Mesendoderm (in vitro differentiated cells): ENCODE data around the gene RHOBTB3.
"Not testable (repeated sequence)": the region's sequence is repeated elsewhere in the genome, so short reads cannot be mapped to it uniquely, and the experiment has no call there.

Source experiments
- DNase-seq: peaks from one replicate; pipeline ENCODE4 v3.0.0; 2013
- H2AK5ac ChIP-seq: 2 replicates; pipeline ENCODE4 v1.6.1; 2013; ENCODE audit warnings: low read length, inconsistent platforms
- H2BK120ac ChIP-seq: 2 replicates; pipeline ENCODE4 v1.6.1; 2013; ENCODE audit warnings: low read depth, mild to moderate bottlenecking, low read length, moderate library complexity, mixed read lengths
- H2BK15ac ChIP-seq: replicated peaks from 2 replicates; pipeline ENCODE4 v1.6.1; 2013; ENCODE audit warnings: low read depth, mild to moderate bottlenecking, moderate library complexity
- H2BK5ac ChIP-seq: 2 replicates; pipeline ENCODE4 v1.6.1; 2013; ENCODE audit warnings: low read length, inconsistent platforms
- H3K18ac ChIP-seq: 2 replicates; pipeline ENCODE4 v1.6.1; 2013; ENCODE audit warnings: mild to moderate bottlenecking, low read length, mixed read lengths
- H3K23ac ChIP-seq: one replicate; pipeline ENCODE4 v1.6.1; 2013; ENCODE audit warnings: low read length
- H3K27ac ChIP-seq: 2 replicates; pipeline ENCODE4 v1.5.1; 2013; ENCODE audit warnings: low read depth, mild to moderate bottlenecking, inconsistent platforms, low read length, moderate library complexity
- H3K27me3 ChIP-seq: 2 replicates; pipeline ENCODE4 v1.6.1; 2013; ENCODE audit warnings: low read length, control low read depth, mild to moderate bottlenecking, inconsistent platforms; ENCODE audit not compliant: insufficient read depth, poor library complexity
- H3K36me3 ChIP-seq: 2 replicates; pipeline ENCODE4 v1.6.1; 2013; ENCODE audit warnings: low read length, inconsistent platforms; ENCODE audit not compliant: control insufficient read depth, insufficient read depth
- H3K4ac ChIP-seq: one replicate; pipeline ENCODE4 v1.6.1; 2013; ENCODE audit warnings: low read depth, mild to moderate bottlenecking, low read length, moderate library complexity
- H3K4me1 ChIP-seq: 2 replicates; pipeline ENCODE4 v1.6.1; 2013; ENCODE audit warnings: low read depth, low read length, inconsistent platforms; ENCODE audit not compliant: control insufficient read depth
- H3K4me2 ChIP-seq: 2 replicates; pipeline ENCODE4 v1.6.1; 2013; ENCODE audit warnings: low read length
- H3K4me3 ChIP-seq: 2 replicates; pipeline ENCODE4 v1.5.1; 2013; ENCODE audit warnings: mild to moderate bottlenecking, low read length
- H3K56ac ChIP-seq: one replicate; pipeline ENCODE4 v1.6.1; 2013; ENCODE audit warnings: low read length
- H3K79me1 ChIP-seq: 2 replicates; pipeline ENCODE4 v1.6.1; 2013; ENCODE audit warnings: low read length, inconsistent platforms
- H3K79me2 ChIP-seq: 2 replicates; pipeline ENCODE4 v1.6.1; 2013; ENCODE audit warnings: mild to moderate bottlenecking, low read length; ENCODE audit not compliant: control insufficient read depth, insufficient read depth
- H3K9ac ChIP-seq: 2 replicates; pipeline ENCODE4 v1.6.1; 2013; ENCODE audit warnings: low read length, inconsistent platforms
- H4K5ac ChIP-seq: one replicate; pipeline ENCODE4 v1.6.1; 2013; ENCODE audit warnings: low read length
- H4K8ac ChIP-seq: one replicate; pipeline ENCODE4 v1.6.1; 2013; ENCODE audit warnings: low read depth, mild to moderate bottlenecking, control low read depth, low read length, moderate library complexity
- WGBS: extraction: QIAGEN DNeasy Blood & Tissue Kit; methylation state at CpG from one replicate; pipeline ENCODE4 v1.1.7; 2013; ENCODE audit warnings: low lambda C conversion rate, missing lambda C conversion rate; ENCODE audit not compliant: insufficient coverage; ENCODE audit errors: extremely low coverage; 5-methylcytosine and 5-hydroxymethylcytosine counted together

RHOBTB3 gene

DNA sequence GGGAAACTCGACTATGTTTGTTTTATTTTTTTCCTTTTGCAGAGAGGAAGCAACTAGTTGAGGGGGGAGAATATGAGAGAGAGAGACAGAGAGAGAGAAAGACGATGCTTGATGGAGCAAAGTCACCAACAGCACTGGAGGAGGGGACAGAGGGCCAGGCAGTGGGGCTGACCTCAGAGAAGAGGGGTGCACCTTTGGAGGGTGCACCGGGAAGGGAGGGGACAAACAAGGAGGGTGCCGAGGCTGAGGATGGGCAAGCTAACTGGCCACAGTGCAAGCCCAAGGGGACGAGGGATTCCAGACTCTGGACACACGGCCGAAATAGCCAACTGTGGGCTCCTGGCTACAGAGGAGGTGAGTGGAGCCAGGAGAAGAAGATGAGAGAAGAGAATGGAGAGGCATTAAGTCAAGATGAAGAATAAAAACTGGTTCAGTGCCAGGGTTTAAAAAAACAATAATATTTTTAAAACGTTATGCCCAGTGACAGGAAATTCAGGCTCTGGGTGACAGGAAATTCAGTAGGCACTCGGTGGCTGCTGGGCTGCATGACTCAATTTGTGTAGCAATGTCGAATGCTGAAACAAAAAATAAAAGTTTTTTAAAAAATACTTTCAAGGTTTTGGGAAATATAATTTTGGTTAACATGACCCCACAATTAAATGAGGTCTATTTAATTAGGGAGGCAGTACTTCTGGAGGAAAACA lies 104.7 kb downstream of the RHOBTB3 start:
- H3K27me3 ChIP-seq, result no peaks in the 10 kb centered on the region
- no peak overlapping the region for H2BK5ac ChIP-seq
- no peak overlapping the region for H4K5ac ChIP-seq
- WGBS, result no CpG with 5 or more reads among the region's 10 CpGs
- no peak overlapping the region for H2BK120ac ChIP-seq
- no peaks in the 10 kb centered on the region for H3K36me3 ChIP-seq
- H3K4me3 ChIP-seq, result no peak overlapping the region
- no peak overlapping the region for H2AK5ac ChIP-seq
- no peak overlapping the region for H3K4me2 ChIP-seq
- H3K56ac ChIP-seq, result peak overlapping the region; percentile 50
- no peaks in the 10 kb centered on the region for H3K79me1 ChIP-seq
- no peak for DNase-seq
- H3K27ac ChIP-seq, result no peak overlapping the region
- no peaks in the 10 kb centered on the region for H3K4me1 ChIP-seq
- H2BK15ac ChIP-seq, result no peak overlapping the region
- H3K23ac ChIP-seq, result no peak overlapping the region
- H3K9ac ChIP-seq, result no peak overlapping the region
- no peak overlapping the region for H4K8ac ChIP-seq
- no peak overlapping the region for H3K4ac ChIP-seq
- no peak overlapping the region for H3K18ac ChIP-seq
- no peaks in the 10 kb centered on the region for H3K79me2 ChIP-seq

DNA sequence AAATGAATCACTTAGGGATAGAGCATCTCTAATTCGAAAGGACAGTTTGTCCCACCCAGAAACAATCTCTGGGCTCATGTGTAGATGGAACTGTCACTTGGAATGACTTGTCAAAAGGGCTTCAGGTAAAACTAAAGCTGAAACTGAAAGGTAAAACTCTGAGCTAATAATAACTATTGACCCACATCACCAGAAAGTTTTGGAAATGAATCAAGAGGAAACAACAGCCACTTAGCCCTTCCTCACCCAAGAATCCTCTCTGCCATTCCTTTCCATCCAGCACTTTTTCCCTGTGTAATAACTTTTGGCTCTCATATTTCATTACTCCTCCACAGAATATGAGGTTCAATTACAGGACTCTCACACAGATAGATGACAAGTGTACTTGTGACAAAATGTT lies 105.4 kb downstream of the RHOBTB3 start:
- Histone ChIP-seq H3K4ac (no peak overlapping the region), H2BK120ac (no peak overlapping the region), H3K79me2 (no peaks in the 10 kb centered on the region), H3K27me3 (no peaks in the 10 kb centered on the region), H4K8ac (no peak overlapping the region), H3K79me1 (no peaks in the 10 kb centered on the region), H3K4me1 (no peaks in the 10 kb centered on the region), H3K4me3 (no peak overlapping the region), H2BK15ac (no peak overlapping the region), H3K23ac (no peak overlapping the region), H3K27ac (no peak overlapping the region), H3K56ac (no peak overlapping the region), H2AK5ac (no peak overlapping the region), H3K9ac (no peak overlapping the region), H3K4me2 (no peak overlapping the region), H3K36me3 (no peaks in the 10 kb centered on the region), H3K18ac (no peak overlapping the region), H2BK5ac (no peak overlapping the region), H4K5ac (no peak overlapping the region)
- DNase-seq, result no peak
- WGBS, result no CpG with 5 or more reads among the region's 1 CpG

DNA sequence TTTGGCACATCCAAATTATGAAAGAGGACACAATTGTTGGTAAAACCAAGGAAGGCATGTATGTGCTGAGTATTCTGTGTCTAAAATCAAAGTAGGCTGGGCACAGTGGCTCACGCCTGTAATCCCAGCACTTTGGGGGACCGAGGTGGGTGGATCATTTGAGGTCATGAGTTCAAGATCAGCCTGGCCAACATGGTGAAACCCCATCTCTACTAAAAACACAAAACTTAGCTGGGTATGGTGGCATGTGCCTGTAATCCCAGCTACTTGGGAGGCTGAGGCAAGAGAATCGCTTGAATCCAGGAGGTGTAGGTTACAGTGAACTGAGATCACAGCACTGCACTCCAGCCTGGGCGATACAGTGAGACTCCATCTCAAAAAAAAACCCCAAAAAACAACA lies 105.8 kb downstream of the RHOBTB3 start:
- not testable (repeated sequence) for H3K27me3 ChIP-seq, H3K27ac ChIP-seq, H3K23ac ChIP-seq, H3K4ac ChIP-seq, H3K4me1 ChIP-seq, H3K18ac ChIP-seq, H2AK5ac ChIP-seq, H2BK120ac ChIP-seq, H3K9ac ChIP-seq, H3K36me3 ChIP-seq, DNase-seq, H2BK5ac ChIP-seq, H2BK15ac ChIP-seq, H3K79me2 ChIP-seq, H3K4me3 ChIP-seq, H4K5ac ChIP-seq, H3K56ac ChIP-seq, H3K4me2 ChIP-seq, H4K8ac ChIP-seq, H3K79me1 ChIP-seq
- WGBS, result no CpG with 5 or more reads among the region's 4 CpGs

DNA sequence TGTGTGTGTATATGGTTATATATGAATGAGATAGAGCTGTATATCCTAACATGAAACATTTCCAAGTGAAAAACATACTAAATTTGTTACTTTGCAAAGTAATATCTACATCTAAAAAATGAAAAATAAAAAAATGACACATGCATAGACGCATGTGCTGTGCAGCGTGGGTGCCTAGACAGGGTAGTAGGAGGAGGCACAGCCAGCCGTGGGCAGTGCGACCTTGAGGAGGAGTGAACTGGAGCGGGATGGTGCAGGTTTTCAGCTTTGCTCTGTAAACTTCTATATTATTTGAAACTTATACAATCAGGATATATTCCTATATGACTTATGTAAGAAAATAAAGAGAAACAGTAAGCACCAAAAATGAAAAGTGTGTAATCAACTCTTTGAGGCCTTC lies 106.4 kb downstream of the RHOBTB3 start:
- H2AK5ac ChIP-seq, result no peak overlapping the region
- H3K79me2 ChIP-seq, result no peaks in the 10 kb centered on the region
- no peak overlapping the region for H2BK5ac ChIP-seq
- H3K23ac ChIP-seq, result no peak overlapping the region
- no peak overlapping the region for H3K56ac ChIP-seq
- no peak overlapping the region for H3K4me3 ChIP-seq
- H4K8ac ChIP-seq, result no peak overlapping the region
- no CpG with 5 or more reads among the region's 5 CpGs for WGBS
- H3K4me2 ChIP-seq, result no peak overlapping the region
- H3K79me1 ChIP-seq, result no peaks in the 10 kb centered on the region
- H3K4me1 ChIP-seq, result no peaks in the 10 kb centered on the region
- no peaks in the 10 kb centered on the region for H3K27me3 ChIP-seq
- H2BK15ac ChIP-seq, result no peak overlapping the region
- no peaks in the 10 kb centered on the region for H3K36me3 ChIP-seq
- no peak overlapping the region for H3K9ac ChIP-seq
- no peak overlapping the region for H4K5ac ChIP-seq
- no peak overlapping the region for H3K4ac ChIP-seq
- H2BK120ac ChIP-seq, result no peak overlapping the region
- DNase-seq, result no peak
- H3K18ac ChIP-seq, result no peak overlapping the region
- no peak overlapping the region for H3K27ac ChIP-seq

DNA sequence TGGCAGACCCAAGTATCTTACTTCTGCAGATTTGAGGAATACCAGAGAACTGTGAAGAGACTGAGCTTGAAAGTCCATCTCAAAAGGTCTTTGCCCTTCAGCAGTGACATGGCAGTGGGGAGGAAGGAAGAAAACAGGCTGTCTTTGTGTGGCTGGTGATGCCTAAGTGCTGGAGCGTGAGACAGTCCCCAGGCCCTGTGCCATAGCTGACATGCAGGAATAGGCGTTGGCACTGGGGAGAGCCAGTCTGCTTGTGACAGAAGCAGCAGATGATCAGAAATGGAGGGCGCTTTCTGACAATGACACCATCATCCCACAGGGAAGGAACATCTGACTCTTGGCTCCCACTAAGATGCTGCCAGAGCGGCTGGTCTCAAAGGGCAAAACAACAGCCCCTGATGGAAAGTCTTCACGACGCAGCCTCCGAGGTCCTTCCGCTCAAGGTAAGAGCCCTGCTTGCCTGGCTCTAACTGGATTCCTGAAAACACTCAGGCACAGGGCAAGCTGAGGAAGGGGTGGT lies 106.9 kb downstream of the RHOBTB3 start:
- H2AK5ac ChIP-seq, result no peak overlapping the region
- no peak overlapping the region for H4K8ac ChIP-seq
- no peak for DNase-seq
- H2BK15ac ChIP-seq, result no peak overlapping the region
- H4K5ac ChIP-seq, result no peak overlapping the region
- H3K27me3 ChIP-seq, result no peaks in the 10 kb centered on the region
- no peak overlapping the region for H3K23ac ChIP-seq
- no peak overlapping the region for H3K9ac ChIP-seq
- H3K27ac ChIP-seq, result no peak overlapping the region
- H3K36me3 ChIP-seq, result no peaks in the 10 kb centered on the region
- H3K4ac ChIP-seq, result no peak overlapping the region
- H3K56ac ChIP-seq, result no peak overlapping the region
- no peak overlapping the region for H2BK5ac ChIP-seq
- WGBS, result no CpG with 5 or more reads among the region's 8 CpGs
- no peak overlapping the region for H3K4me2 ChIP-seq
- H3K4me1 ChIP-seq, result no peaks in the 10 kb centered on the region
- H2BK120ac ChIP-seq, result no peak overlapping the region
- no peaks in the 10 kb centered on the region for H3K79me2 ChIP-seq
- no peak overlapping the region for H3K4me3 ChIP-seq
- no peaks in the 10 kb centered on the region for H3K79me1 ChIP-seq
- H3K18ac ChIP-seq, result no peak overlapping the region

DNA sequence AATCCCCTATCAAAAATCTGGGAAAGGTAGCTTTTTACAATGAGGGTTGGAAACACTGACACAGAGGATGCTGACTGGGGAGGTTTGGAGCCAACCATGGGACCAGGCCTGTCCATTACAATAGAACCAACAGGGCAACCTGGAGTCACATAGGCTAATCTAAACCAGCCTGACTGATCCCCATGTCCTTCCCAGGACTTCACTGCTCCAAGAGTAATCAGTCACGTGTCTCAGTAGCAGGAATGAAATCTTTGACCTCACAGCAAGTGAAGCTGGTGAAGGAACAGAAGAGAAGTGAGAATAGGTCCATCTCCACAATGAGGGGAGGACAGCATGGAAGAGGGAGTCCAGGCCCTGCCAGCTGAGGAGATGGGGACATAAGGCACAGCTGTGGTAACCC lies 107.4 kb downstream of the RHOBTB3 start:
- no peak overlapping the region for H3K4me3 ChIP-seq
- no peak for DNase-seq
- H3K27me3 ChIP-seq, result no peaks in the 10 kb centered on the region
- H3K4me1 ChIP-seq, result no peaks in the 10 kb centered on the region
- H2BK120ac ChIP-seq, result no peak overlapping the region
- H2BK15ac ChIP-seq, result no peak overlapping the region
- H3K79me1 ChIP-seq, result no peaks in the 10 kb centered on the region
- H3K23ac ChIP-seq, result no peak overlapping the region
- no peak overlapping the region for H3K18ac ChIP-seq
- H3K27ac ChIP-seq, result no peak overlapping the region
- H4K8ac ChIP-seq, result no peak overlapping the region
- WGBS, result no CpG with 5 or more reads among the region's 1 CpG
- no peak overlapping the region for H2BK5ac ChIP-seq
- H3K36me3 ChIP-seq, result no peaks in the 10 kb centered on the region
- no peak overlapping the region for H4K5ac ChIP-seq
- H3K4me2 ChIP-seq, result no peak overlapping the region
- no peak overlapping the region for H2AK5ac ChIP-seq
- H3K56ac ChIP-seq, result no peak overlapping the region
- no peak overlapping the region for H3K9ac ChIP-seq
- H3K79me2 ChIP-seq, result no peaks in the 10 kb centered on the region
- H3K4ac ChIP-seq, result no peak overlapping the region
